HG02759 (cell line): ENCODE measurements around the gene PERM1.
"Not testable (repeated sequence)": the region's sequence is repeated elsewhere in the genome, so short reads cannot be mapped to it uniquely, and the experiment has no call there.

Source experiments
- ATAC-seq: cut with Tn5 transposase; IDR thresholded peaks from one replicate; pipeline ENCODE4 v1.9.1; 2021; ENCODE audit warnings: mild to moderate bottlenecking, moderate library complexity; ENCODE audit not compliant: unreplicated experiment

PERM1 gene

GRCh38 chr1:998995-999724 is 17.3 kb upstream of the PERM1 start:
- no peak for ATAC-seq

GRCh38 chr1:998745-998994 is 16.8 kb upstream of the PERM1 start:
- ATAC-seq, result no peak

GRCh38 chr1:997993-998744 is 16.3 kb upstream of the PERM1 start:
- ATAC-seq, result no peak

GRCh38 chr1:997713-997992 is 15.8 kb upstream of the PERM1 start:
- ATAC-seq, result no peak

GRCh38 chr1:996851-997712 is 15.2 kb upstream of the PERM1 start:
- ATAC-seq, result no peak

GRCh38 chr1:995665-996633 is 14.1 kb upstream of the PERM1 start:
- ATAC-seq, result no peak

GRCh38 chr1:994546-994945 is 12.7 kb upstream of the PERM1 start:
- not testable (repeated sequence) for ATAC-seq

- no peak for ATAC-seq
Measured at GRCh38 chr1:993379-993995, 11.6 kb upstream of the PERM1 start.

- ATAC-seq, result no peak
Measured at GRCh38 chr1:992362-992761, 10.5 kb upstream of the PERM1 start.

GRCh38 chr1:991895-992294 is 10.0 kb upstream of the PERM1 start:
- no peak for ATAC-seq

GRCh38 chr1:991275-991674 is 9.4 kb upstream of the PERM1 start:
- not testable (repeated sequence) for ATAC-seq

- not testable (repeated sequence) for ATAC-seq
Measured at GRCh38 chr1:988061-988460, 6.2 kb upstream of the PERM1 start.

GRCh38 chr1:985126-985525 is 3.2 kb upstream of the PERM1 start:
- no peak for ATAC-seq

- no peak for ATAC-seq
Measured at GRCh38 chr1:984476-984814, 2.6 kb upstream of the PERM1 start.

- ATAC-seq, result no peak
Measured at GRCh38 chr1:983798-984475, 2.0 kb upstream of the PERM1 start.

- no peak for ATAC-seq
Measured at GRCh38 chr1:982765-983436, 1.0 kb upstream of the PERM1 start.

GRCh38 chr1:981491-981954 is 370 bp downstream of the PERM1 start:
- ATAC-seq, result no peak

- no peak for ATAC-seq
Measured at GRCh38 chr1:980602-981395, 1.1 kb downstream of the PERM1 start.
